Muscle of leg (tissue), 11 donors: Measurements from ENCODE around the gene SIN3A. TPM values are rescaled to one million over a fixed set of nuclear protein-coding genes. Genes with fewer than 3 reads are reported as not detected.
"Not testable (repeated sequence)": the region's sequence is repeated elsewhere in the genome, so short reads cannot be mapped to it uniquely, and the experiment has no call there.

Source experiments
- DNase-seq: peaks from one replicate; pipeline ENCODE4 v3.0.0; 2013
- H3K27ac ChIP-seq: one replicate; pipeline ENCODE4 v1.5.1; 2013; ENCODE audit warnings: mild to moderate bottlenecking, low read length, control low read depth
- H3K27me3 ChIP-seq: one replicate; pipeline ENCODE4 v1.6.1; 2013; ENCODE audit warnings: low read length; ENCODE audit not compliant: control insufficient read depth, insufficient read depth
- H3K36me3 ChIP-seq: one replicate; pipeline ENCODE4 v1.6.1; 2013; ENCODE audit warnings: low read length; ENCODE audit not compliant: control insufficient read depth, insufficient read depth
- H3K4me1 ChIP-seq: one replicate; pipeline ENCODE4 v1.6.1; 2013; ENCODE audit warnings: low read length; ENCODE audit not compliant: control insufficient read depth, insufficient read depth
- H3K4me3 ChIP-seq: one replicate; pipeline ENCODE4 v1.5.1; 2013; ENCODE audit warnings: low read length, control low read depth
- H3K9me3 ChIP-seq: replicated peaks from 2 replicates; pipeline ENCODE4 v1.6.1; 2013; ENCODE audit warnings: low read depth, low read length; ENCODE audit not compliant: control insufficient read depth
- WGBS: methylation state at CpG from one replicate; pipeline ENCODE4 v1.1.5; 2013; ENCODE audit warnings: missing lambda C conversion rate; ENCODE audit not compliant: insufficient coverage; 5-methylcytosine and 5-hydroxymethylcytosine counted together
- polyA plus RNA-seq, 8 donors: library from polyadenylated mRNA; unstranded; fragments of 120-200 nt; gene quantifications; one replicate each; pipeline versions ENCODE4 v1.2.1 to v1.2.3, GENCODE V29; 2013; ENCODE audit warnings: inconsistent platforms in 1 of 8, low replicate concordance in 1 of 8; ENCODE audit not compliant: insufficient read length in 8 of 8, insufficient read depth in 1 of 8
- total RNA-seq: library from RNA; stranded (reverse); fragments of 120-200 nt; gene quantifications from one replicate; pipeline ENCODE4 v1.2.4, GENCODE V29; 2013

Gene SIN3A
- total and polyA plus RNA-seq, 9 donors = 21.8 to 36.6 (median 30.2) TPM

DNA sequence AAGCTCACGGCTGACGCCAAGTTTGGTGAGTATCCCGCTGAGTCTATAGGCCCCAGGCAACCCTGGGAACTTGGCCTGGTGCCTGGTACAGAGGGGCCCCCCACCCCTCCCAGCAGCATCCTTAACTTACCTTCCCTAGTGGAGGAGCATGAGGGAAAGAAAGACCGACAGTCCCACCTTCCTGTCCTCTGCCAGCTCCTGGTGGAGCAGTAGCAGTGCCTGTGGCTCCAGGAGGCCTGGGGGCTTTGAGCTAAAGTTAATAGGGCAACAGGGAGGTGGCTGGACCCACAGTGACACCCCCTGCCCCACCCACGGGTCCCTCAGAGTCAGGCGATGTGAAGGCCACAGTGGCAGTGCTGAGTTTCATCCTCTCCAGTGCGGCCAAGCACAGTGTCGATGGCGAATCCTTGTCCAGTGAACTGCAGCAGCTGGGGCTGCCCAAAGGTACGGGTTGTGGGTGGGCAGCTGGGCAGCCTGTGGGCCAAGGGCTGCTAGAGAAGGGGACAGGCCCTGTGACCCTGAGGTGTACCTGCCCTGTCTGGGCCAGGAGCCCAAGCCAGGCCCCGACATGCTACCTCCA is 112.7 kb downstream of the SIN3A start:
- DNase-seq = no peak
- Histone ChIP-seq H3K36me3 (peaks cover 18% of the 10 kb centered on the region), H3K4me3 (no peak overlapping the region), H3K4me1 (peaks cover 8% of the 10 kb centered on the region), H3K9me3 (no peaks in the 10 kb centered on the region), H3K27ac (no peak overlapping the region), H3K27me3 (no peaks in the 10 kb centered on the region)
- 100% methylated on average over 2 of the region's 11 CpGs for WGBS

DNA sequence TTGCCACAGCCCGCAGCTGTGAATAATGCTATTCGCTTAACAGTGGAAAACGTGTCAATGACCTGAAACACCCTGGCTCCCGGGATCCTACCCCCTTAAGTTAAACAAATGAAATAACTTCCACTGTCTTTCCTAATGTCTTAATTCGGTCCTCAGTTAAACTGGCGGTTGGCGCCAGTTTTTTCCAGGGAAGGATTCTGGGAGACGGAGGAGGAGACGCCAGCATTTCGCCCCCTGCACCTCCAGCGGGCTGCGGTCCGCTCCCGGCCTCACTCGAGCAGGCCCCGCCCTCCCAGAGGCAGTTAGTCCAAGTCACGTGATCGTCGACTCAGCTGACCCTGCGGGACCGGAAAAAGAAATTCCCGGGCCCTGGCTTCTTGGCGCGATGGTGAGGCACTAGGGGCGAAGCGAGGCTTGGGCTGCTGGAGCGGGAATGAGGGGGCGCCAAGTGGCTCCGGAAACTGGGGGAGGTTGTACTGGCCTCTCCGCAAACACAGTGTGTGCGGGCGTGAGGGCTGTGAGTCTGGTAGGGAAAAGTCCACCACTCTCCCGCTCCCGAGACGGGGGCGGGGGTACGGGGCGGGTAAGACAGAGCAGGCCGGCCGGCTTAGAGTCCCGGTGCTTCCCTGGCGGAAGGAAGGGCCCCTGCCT is 115.7 kb downstream of the SIN3A start, which contains the start of gene COMMD4:
Gene COMMD4, plus strand, starts transcription at position 359 of the 651 bp plus-strand sequence. Its CDS starts 27 bp downstream, at position 386.
- DNase-seq = peak; percentile 98
- Histone ChIP-seq H3K27ac (no peak within 1 kb of the TSS), H3K36me3 (peaks cover 14% of the 10 kb centered on the region), H3K4me3 (peak within 1 kb of the TSS; percentile 84), H3K27me3 (no peaks in the 10 kb centered on the region), H3K4me1 (peaks cover 8% of the 10 kb centered on the region), H3K9me3 (no peaks in the 10 kb centered on the region)
- WGBS = 0% methylated on average over 35 of the region's 42 CpGs

DNA sequence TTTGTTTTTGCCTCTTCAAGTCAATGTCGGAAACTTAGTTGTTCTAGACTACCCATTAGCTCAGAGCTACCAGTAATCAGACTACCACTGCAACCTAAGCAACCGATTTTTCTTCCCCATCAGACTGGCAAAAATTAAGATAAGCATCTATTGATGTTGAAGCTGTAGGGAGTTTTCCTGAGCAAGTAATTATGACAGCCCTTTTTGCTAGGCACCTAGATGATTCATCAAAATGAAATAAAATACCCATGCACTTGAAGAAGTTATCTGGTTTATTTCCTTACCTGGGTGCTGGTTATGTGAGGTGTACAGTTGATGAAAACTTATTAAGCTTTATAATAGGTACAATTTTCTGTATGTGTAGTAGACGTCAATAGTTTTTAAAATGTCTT is 116.2 kb downstream of the SIN3A start:
- Histone ChIP-seq H3K4me1 (peaks cover 8% of the 10 kb centered on the region), H3K9me3 (no peaks in the 10 kb centered on the region), H3K27me3 (no peaks in the 10 kb centered on the region), H3K27ac (no peak overlapping the region), H3K36me3 (peaks cover 14% of the 10 kb centered on the region), H3K4me3 (peak overlapping the region; percentile 84)
- DNase-seq = no peak
- WGBS = 0% methylated on average over 1 of the region's 3 CpGs

- not testable (repeated sequence) for H3K36me3 ChIP-seq, H3K27me3 ChIP-seq, H3K4me3 ChIP-seq, H3K9me3 ChIP-seq, DNase-seq, H3K27ac ChIP-seq, H3K4me1 ChIP-seq
- 83% methylated on average over 7 of the region's 15 CpGs for WGBS
Measured at GRCh38 chr15:75333654-75334419, 117.7 kb downstream of the SIN3A start.

DNA sequence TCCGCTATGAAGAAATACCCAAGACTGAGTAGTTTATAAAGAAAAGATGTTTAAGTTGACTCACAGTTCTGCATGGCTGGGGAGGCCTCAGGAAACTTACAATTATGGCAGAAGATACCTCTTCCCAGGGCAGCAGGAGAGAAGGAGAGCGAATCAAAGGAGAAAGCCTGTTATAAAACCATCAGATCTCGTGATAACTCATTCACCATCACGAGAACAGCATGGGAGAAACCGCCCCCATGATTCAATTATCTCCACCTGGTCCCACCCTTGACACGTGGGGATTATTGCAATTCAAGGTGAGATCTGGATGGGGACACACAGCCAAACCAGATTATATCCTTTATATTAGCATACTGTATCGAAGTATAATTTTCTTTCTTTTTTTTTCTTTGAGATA is 119.4 kb downstream of the SIN3A start:
- H3K9me3 ChIP-seq, H3K27ac ChIP-seq, H3K4me1 ChIP-seq, H3K36me3 ChIP-seq, DNase-seq, H3K4me3 ChIP-seq, H3K27me3 ChIP-seq: not testable (repeated sequence)
- no CpG with 5 or more reads among the region's 7 CpGs for WGBS

GRCh38 chr15:75329571-75329970 is 121.9 kb downstream of the SIN3A start:
- 83% methylated on average over 1 of the region's 2 CpGs for WGBS
- H3K27me3 ChIP-seq = no peaks in the 10 kb centered on the region
- H3K4me3 ChIP-seq = no peak overlapping the region
- H3K27ac ChIP-seq = no peak overlapping the region
- no peaks in the 10 kb centered on the region for H3K9me3 ChIP-seq
- no peaks in the 10 kb centered on the region for H3K4me1 ChIP-seq
- no peaks in the 10 kb centered on the region for H3K36me3 ChIP-seq
- no peak for DNase-seq

DNA sequence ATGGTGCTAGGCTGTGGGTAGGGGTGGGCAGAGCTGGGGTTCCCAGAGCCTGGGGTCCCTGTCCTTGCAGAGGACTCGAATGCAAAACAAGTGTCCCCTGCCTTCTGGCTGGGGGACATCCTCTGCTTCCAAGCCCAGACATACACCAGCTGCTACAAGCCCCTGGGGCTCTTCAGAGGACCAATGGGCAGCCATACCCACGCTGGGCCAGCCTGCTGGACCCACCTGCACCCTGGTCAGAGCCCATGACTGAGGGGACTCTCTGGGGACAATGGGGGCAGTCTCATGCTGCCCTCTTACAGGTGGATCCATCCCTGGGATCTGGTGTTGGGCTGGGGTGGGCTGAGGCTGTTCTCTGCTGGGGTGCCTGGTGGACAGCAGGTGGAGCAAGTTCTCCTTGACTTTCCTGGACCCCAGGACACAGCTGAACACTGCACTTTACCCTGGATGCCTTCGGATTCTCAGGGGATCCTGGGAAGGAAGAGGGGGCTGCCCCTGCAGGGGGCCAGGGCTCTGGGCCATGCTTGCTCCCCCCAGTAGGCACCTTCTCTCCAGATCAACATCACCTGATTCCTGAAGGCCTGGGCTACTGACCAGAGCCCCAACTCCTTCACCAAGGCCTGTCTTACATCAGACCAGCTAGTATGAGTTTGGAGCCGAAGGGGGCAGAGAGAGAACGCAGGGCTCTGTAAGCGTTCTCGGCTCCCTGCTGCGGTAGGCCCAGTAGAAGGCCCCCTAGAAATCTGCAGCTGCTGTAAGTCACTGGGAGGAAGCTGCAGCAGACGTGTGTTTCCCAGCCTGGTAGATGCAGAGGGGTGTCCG is 122.8 kb downstream of the SIN3A start:
- no peaks in the 10 kb centered on the region for H3K27me3 ChIP-seq
- WGBS = 70% methylated on average over 9 of the region's 10 CpGs
- H3K9me3 ChIP-seq = no peaks in the 10 kb centered on the region
- H3K4me3 ChIP-seq = no peak overlapping the region
- H3K36me3 ChIP-seq = no peaks in the 10 kb centered on the region
- H3K4me1 ChIP-seq = no peaks in the 10 kb centered on the region
- no peak overlapping the region for H3K27ac ChIP-seq
- DNase-seq = no peak

DNA sequence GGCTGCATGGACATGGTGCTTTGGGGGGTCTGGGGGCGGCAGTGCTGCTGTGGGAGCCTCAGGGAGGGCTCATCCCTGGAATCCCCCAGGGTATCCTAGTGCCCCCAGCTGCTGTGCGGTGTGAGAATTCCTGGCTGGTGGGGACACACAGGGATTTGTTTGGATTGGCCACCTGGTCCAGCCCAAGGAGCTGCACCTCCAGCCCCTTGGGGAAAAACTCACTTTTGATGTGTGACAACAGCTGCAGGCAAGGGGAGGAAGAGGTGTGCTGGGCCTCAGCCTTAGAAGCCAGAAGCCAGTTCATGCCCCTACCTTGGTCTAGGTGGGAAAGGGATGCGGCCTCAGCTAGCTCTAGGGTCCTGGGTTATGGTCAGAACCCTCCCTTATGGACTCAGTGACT is 124.0 kb downstream of the SIN3A start:
- H3K9me3 ChIP-seq = no peaks in the 10 kb centered on the region
- WGBS = 61% methylated on average over 3 of the region's 3 CpGs
- no peaks in the 10 kb centered on the region for H3K4me1 ChIP-seq
- no peak for DNase-seq
- no peak overlapping the region for H3K27ac ChIP-seq
- H3K36me3 ChIP-seq = no peaks in the 10 kb centered on the region
- H3K4me3 ChIP-seq = no peak overlapping the region
- no peaks in the 10 kb centered on the region for H3K27me3 ChIP-seq

- no peaks in the 10 kb centered on the region for H3K27me3 ChIP-seq
- H3K4me3 ChIP-seq = no peak overlapping the region
- DNase-seq = no peak
- H3K9me3 ChIP-seq = no peaks in the 10 kb centered on the region
- 89% methylated on average over 3 of the region's 4 CpGs for WGBS
- no peaks in the 10 kb centered on the region for H3K4me1 ChIP-seq
- no peaks in the 10 kb centered on the region for H3K36me3 ChIP-seq
- H3K27ac ChIP-seq = no peak overlapping the region
Measured at GRCh38 chr15:75327005-75327404, 124.5 kb downstream of the SIN3A start.

- Histone ChIP-seq H3K27ac (no peak overlapping the region), H3K36me3 (no peaks in the 10 kb centered on the region), H3K27me3 (no peaks in the 10 kb centered on the region), H3K4me3 (no peak overlapping the region), H3K9me3 (no peaks in the 10 kb centered on the region), H3K4me1 (no peaks in the 10 kb centered on the region)
- DNase-seq = no peak
- no CpG with 5 or more reads among the region's 4 CpGs for WGBS
Measured at GRCh38 chr15:75325922-75326321, 125.6 kb downstream of the SIN3A start.
